Neural progenitor cell (in vitro differentiated cells): ENCODE results near the gene NEU4.

Source experiments
- CTCF ChIP-seq: fragments of 200-600 bp; sonication (generic); IDR thresholded peaks from 2 replicates; pipeline ENCODE4 v1.5.1; 2017; ENCODE audit warnings: antibody characterized with exemption, mild to moderate bottlenecking
- EZH2 ChIP-seq: fragments of 200-600 bp; sonication (generic); IDR thresholded peaks from 2 replicates; pipeline ENCODE4 v1.6.1; 2017; ENCODE audit warnings: antibody characterized with exemption, mild to moderate bottlenecking, moderate library complexity

GRCh38 chr2:241771286-241772062 is 37.5 kb upstream of the NEU4 start:
- no peak for TF ChIP-seq CTCF
- TF ChIP-seq EZH2: no peak
